Measurements from ENCODE around the gene COL28A1.

DNA sequence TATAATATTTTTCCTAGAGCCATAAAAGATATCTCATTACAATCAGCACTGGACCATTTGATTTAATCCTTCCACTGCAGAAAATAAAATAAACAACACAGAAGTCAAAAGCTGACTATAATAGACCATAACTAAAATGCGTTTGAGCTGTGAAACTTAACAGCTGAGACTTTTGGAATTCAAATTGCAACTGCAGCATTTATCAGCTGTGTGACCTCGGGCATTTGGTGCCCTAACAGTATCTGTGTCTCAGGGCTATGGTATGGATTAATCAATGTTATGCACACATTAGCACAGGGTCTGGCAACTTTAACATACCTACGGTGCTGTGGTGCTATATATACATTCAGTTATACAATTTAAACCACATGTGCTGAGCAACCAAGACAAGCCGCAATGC, 160.1 kb downstream of the COL28A1 start:
- TF ChIP-seq POLR2A (IDR thresholded peaks at IDR 0.05; ENCODE audit: extremely low read depth, insufficient read length) (no peak), MAX (IDR thresholded peaks at IDR 0.05; ENCODE audit: low read depth, low read length) (no peak)
- TF ChIP-seq, protein P1, sequence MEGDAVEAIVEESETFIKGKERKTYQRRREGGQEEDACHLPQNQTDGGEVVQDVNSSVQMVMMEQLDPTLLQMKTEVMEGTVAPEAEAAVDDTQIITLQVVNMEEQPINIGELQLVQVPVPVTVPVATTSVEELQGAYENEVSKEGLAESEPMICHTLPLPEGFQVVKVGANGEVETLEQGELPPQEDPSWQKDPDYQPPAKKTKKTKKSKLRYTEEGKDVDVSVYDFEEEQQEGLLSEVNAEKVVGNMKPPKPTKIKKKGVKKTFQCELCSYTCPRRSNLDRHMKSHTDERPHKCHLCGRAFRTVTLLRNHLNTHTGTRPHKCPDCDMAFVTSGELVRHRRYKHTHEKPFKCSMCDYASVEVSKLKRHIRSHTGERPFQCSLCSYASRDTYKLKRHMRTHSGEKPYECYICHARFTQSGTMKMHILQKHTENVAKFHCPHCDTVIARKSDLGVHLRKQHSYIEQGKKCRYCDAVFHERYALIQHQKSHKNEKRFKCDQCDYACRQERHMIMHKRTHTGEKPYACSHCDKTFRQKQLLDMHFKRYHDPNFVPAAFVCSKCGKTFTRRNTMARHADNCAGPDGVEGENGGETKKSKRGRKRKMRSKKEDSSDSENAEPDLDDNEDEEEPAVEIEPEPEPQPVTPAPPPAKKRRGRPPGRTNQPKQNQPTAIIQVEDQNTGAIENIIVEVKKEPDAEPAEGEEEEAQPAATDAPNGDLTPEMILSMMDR (IDR thresholded peaks at IDR 0.05; ENCODE audit: low read depth, low read length) = no peak
